NCI-H510A treated with DMSO at 0.1 percent for 48 hours (cell line): ENCODE results near the gene BARX2.
"Not testable (repeated sequence)": the region's sequence is repeated elsewhere in the genome, so short reads cannot be mapped to it uniquely, and the experiment has no call there.

Experiments
- DNase-seq: peaks from one replicate; lab custom pipeline; 2025; lab: John Stamatoyannopoulos, UW

BARX2 gene, protein sequence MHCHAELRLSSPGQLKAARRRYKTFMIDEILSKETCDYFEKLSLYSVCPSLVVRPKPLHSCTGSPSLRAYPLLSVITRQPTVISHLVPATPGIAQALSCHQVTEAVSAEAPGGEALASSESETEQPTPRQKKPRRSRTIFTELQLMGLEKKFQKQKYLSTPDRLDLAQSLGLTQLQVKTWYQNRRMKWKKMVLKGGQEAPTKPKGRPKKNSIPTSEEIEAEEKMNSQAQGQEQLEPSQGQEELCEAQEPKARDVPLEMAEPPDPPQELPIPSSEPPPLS

DNA sequence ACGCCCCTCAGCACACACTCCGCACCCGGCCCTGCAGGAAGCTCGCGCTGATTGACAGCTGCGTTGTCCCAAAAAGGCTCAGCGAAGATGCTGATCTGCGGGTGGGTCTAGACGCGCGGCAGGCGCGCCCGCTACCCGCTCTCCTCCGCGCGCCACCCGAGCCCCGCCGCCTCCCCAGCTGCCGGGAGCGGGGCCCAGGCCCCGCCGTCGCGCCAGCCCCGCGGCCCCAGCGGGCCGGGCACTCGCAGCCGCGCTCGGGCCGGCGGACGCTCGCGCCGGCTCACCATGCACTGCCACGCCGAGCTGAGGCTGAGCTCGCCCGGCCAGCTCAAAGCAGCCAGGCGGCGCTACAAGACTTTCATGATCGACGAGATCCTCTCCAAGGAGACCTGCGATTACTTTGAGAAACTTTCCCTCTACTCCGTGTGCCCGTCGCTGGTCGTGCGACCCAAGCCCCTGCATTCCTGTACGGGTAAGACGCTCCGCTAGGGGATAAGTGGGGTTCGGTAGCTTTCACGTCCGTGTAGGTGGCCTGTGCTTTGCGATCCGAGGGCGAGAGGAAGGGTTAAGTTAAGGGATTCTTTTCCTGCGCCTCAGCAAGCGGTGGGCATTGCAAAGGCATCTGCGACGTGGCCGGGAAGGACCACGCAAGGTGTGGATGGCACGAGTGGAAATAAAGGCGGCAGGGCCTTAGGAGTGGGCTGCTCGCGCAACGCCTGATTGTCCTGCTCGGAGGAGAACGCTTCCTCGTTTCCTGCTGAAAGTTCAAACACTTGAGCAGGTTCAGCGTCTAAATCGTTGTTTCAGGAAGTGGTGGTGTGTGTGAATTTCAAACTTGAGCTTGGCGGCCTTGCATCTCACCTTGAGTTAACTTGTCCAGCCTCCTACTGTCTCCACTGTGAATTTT, at the start of gene BARX2:
Gene BARX2, plus strand, starts transcription at position 98 of the 907 bp plus-strand sequence. Its CDS starts 188 bp downstream, at position 286.
- peak; percentile 67 for DNase-seq

- no peak for DNase-seq
Measured at GRCh38 chr11:129326921-129327320, 48.7 kb upstream of the BARX2 start.

DNA sequence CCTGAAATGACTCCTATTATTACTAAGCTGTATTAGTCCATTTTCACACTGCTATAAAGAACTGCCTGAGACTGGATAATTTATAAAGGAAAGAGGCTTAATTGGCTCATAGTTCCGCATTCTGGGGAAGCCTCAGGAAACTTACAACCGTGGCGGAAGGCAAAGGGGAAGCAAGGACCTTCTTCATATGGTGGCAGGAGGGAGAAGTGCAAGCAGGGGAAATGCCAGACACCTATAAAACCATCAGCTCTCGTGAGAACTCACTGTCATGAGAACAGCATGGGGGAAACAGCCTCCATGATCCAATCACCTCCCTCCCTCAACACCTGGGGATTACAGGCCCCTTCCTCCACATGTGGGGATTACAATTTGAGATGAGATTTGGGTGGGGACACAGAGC, 47.9 kb upstream of the BARX2 start:
- not testable (repeated sequence) for DNase-seq

DNA sequence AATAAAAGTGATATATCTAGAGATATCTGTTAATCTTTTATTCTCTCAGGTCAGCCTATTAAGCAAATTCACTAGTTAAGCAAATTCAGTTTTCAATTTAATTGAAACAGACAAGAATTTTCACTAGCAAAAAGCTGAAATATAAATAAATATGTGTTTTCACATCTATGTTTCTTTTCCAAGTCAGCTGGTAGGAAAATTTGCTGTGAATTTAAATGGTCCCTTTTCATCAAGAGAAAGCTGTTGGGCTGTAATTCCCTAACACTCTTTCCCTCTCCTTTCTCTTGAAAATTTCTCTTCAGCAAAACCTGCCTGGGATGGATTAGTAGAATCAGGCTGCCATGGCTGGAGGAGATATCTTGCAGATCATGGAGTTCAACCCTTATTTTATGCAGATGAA, 46.9 kb upstream of the BARX2 start:
- no peak for DNase-seq

GRCh38 chr11:129331217-129331616, 44.4 kb upstream of the BARX2 start:
- peak; percentile 53 for DNase-seq

GRCh38 chr11:129331871-129332274, 43.8 kb upstream of the BARX2 start:
- DNase-seq = peak; percentile 99

DNA sequence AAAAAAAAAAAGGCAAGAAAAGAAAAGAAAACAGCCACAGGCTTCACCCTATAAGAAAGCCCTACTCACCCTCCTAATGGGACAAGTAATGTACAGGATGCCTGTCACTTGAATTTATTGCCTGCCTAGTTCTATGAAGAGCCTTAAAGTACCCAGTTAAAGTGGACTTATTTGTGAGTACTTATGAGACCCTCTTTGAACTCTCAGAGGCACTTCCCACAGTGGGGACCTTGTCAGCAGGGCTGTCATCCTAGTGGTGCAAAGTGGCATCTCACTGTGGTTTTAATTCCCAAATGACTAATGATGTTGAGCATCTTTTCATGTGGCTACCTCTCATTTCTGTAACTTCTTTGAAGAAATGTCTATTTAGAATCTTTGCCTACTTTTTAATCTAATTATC, 41.8 kb upstream of the BARX2 start:
- peak; percentile 64 for DNase-seq

GRCh38 chr11:129344301-129344940, 31.2 kb upstream of the BARX2 start:
- DNase-seq = not testable (repeated sequence)

- DNase-seq = no peak
Measured at GRCh38 chr11:129346916-129347315, 28.7 kb upstream of the BARX2 start.

- no peak for DNase-seq
Measured at GRCh38 chr11:129348813-129349212, 26.8 kb upstream of the BARX2 start.

- DNase-seq = no peak
Measured at GRCh38 chr11:129352676-129353075, 23.0 kb upstream of the BARX2 start.

DNA sequence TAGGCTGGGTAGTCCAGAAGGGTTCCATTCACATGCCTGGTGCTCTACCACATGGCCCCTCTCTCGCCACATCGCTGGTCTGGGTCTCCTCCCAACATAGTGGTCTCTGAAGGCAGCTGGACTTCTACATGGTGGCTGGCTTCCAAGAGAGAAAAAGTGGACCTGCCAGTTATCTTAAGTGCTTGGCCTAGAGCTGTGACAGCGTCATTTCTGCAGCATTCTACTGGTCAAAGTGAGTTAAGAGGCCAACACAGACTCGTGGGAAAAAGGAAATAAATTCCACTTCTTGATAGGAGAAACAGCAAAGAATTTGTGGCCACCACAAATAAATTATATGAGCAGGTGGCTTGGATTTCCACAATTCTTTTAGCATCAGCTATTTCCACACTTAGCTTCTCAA, 21.0 kb upstream of the BARX2 start:
- DNase-seq = no peak

GRCh38 chr11:129359748-129360147, 15.9 kb upstream of the BARX2 start:
- no peak for DNase-seq

GRCh38 chr11:129364143-129364654, 11.4 kb upstream of the BARX2 start:
- DNase-seq = peak; percentile 98

DNA sequence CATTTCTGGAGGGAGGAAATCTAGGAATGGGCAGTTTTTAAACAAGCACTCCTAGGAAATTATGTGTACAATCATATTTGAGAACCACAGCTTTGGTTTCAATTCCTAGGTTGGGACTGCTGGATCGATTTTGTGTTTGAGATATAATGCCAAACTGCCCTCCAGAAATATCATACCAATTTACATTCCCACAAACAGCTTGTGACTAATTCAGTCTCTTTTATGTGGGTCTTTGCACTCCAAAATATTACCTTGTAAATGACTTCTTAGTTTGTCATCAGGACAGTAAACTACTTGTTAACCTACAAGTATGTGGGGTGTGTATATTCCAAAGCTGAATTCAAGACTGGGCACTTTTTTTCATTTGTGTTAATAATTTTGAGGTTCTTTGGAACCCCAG, 9.8 kb upstream of the BARX2 start:
- no peak for DNase-seq

- no peak for DNase-seq
Measured at GRCh38 chr11:129366737-129367597, 8.7 kb upstream of the BARX2 start.

DNA sequence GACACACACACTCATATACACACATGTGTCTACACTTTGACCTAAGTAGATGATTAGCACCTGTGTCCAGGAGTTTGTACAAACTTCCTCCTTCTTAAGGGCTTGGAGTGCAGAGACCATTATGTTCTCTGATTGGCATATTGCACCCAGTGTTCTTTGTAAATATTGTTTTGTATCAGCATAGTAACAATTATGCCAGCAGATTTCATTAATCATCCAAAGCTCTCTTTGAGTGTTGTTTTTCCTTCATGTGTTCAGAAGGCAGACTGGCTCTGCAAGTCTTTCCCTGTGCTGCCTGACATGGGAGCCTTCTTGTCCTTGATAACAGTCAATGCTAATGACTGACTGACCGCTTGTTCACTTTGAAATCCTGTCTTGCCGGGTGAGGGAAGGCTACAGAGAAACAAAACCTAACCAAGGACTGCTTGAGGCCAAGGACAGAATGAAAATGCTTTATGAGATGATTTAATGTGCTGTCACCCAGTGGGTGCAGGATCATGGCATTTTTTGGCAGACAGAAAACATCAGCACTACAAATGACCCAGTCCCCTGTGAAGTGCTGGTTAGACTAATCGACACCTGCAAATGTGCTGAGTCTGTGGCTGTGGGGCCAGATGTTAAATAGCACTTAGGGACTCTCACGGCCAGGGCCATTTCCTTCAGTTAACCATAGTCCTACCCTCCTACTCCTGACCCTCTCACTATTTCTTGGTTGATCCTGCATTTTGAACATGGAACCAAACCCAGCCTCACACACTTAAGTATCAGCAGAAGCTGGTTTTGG, 6.6 kb upstream of the BARX2 start:
- DNase-seq = peak; percentile 96

DNA sequence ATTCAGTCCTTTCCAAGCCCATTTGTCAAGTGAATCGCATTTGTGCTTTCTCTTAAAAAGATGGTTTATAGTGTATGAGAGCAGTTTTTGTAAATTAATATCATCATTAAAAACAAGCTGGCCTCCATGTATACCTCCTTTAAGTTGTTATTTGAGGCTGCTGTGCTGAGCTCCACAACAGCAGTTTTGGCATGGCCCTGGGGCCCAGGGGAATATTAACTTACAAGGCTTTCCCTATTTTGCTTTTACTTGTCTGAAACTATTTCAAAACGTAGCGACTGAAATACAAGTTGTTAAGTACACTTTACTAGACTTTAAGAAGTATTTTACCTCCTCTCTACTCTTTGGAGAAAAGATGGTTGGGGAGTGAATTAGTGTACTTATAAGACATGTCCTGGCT, 4.9 kb upstream of the BARX2 start:
- no peak for DNase-seq

DNA sequence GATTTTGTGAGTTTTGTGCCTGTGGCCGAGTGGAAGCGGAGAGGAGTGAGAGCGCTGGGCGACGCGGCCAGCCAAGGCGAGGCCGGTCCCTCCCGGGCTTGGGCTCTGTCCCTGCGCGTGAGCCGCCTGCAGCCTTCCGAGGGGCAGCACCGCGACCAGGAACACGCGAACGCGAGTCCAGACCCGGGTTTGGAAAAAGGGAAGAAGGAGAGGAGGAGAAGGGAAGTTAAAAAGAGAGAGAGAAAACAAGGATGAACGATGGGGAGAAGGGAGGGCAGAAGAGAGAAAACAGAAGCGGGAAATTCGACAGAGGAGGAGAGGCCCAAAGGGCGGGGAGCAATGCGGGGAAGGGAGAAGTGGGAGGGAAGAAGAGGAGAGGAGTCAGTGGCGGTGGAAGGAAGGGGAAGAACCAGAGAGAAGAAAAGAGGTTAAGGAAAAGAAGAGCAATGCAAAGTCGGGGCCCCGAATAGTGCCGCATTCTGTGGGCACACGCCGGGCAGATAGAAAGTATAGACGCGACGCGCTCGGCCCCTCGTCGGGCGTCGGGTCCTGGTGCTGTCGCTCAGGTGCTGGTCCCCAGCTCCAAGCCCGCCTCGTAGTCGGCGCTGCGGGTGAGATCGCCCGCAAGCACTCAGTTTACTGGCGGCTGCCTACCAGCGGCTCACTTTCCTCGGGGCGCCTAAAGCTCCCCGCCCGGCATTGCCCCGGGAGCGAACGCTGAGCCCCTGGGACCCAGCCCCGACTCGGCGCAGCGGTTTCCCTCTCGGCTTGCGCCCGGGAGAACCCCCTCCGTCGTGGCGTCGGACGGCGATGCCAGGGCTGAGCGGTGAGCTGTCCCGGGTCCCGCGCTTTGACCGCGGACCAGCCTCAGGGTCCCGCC, 2.8 kb upstream of the BARX2 start:
- no peak for DNase-seq

- no peak for DNase-seq
Measured at GRCh38 chr11:129373489-129373953, 2.1 kb upstream of the BARX2 start.
